Hypothalamus (tissue), 51 donors: Measurements from ENCODE around the gene INS.

ENCODE experiments used
- DNase-seq, 51 donors: peaks; one replicate each; lab custom pipeline; 2025; lab: John Stamatoyannopoulos, UW

Gene INS

GRCh38 chr11:2160736-2161259, at the start of gene INS:
INS (minus strand) TSS chr11:2161209; CDS start chr11:2160971, 238 bp downstream.
- DNase-seq, result no peak

- DNase-seq, result no peak
Measured at GRCh38 chr11:2210366-2211112, 49.5 kb upstream of the INS start.

GRCh38 chr11:2209900-2210321, 48.9 kb upstream of the INS start:
- no peak for DNase-seq

- no peak for DNase-seq
Measured at GRCh38 chr11:2209370-2209801, 48.4 kb upstream of the INS start.

- DNase-seq, result peak in 12 of 51 donors; percentile 17 to 57 (median 36)
Measured at GRCh38 chr11:2208691-2209369, 47.8 kb upstream of the INS start.

- DNase-seq, result no peak
Measured at GRCh38 chr11:2207773-2208621, 47.0 kb upstream of the INS start.

GRCh38 chr11:2207212-2207611, 46.2 kb upstream of the INS start:
- DNase-seq, result no peak

GRCh38 chr11:2205981-2206690, 45.1 kb upstream of the INS start:
- no peak for DNase-seq

GRCh38 chr11:2205214-2205720, 44.3 kb upstream of the INS start:
- DNase-seq, result no peak

- no peak for DNase-seq
Measured at GRCh38 chr11:2204361-2205213, 43.6 kb upstream of the INS start.

- DNase-seq, result no peak
Measured at GRCh38 chr11:2203440-2204259, 42.6 kb upstream of the INS start.

GRCh38 chr11:2202900-2203439, 42.0 kb upstream of the INS start:
- no peak for DNase-seq

- DNase-seq, result no peak
Measured at GRCh38 chr11:2202071-2202899, 41.3 kb upstream of the INS start.

GRCh38 chr11:2201542-2201941, 40.5 kb upstream of the INS start:
- DNase-seq, result no peak

GRCh38 chr11:2200957-2201519, 40.0 kb upstream of the INS start:
- DNase-seq, result no peak

- DNase-seq, result no peak
Measured at GRCh38 chr11:2200536-2200935, 39.5 kb upstream of the INS start.
